Mesothelial cell of epicardium (in vitro differentiated cells): Measurements from ENCODE around the gene TMEM115. TPM values are rescaled to one million over a fixed set of nuclear protein-coding genes. Genes with fewer than 3 reads are reported as not detected.

Experiments
- DNase-seq, 2 experiments: peaks; one replicate each; pipeline ENCODE4 v3.0.0; 2021; ENCODE audit warnings: low spot score in 2 of 2; ENCODE audit not compliant: unreplicated experiment in 2 of 2
- H3K27ac Mint-ChIP-seq: 2 replicates; pipeline ENCODE4 v1.8.0; 2021; ENCODE audit warnings: mixed read lengths
- H3K27me3 Mint-ChIP-seq: 2 replicates; pipeline ENCODE4 v1.8.0; 2021; ENCODE audit warnings: low read depth, mixed read lengths
- H3K36me3 Mint-ChIP-seq: 2 replicates; pipeline ENCODE4 v1.8.0; 2021; ENCODE audit warnings: mixed read lengths
- H3K4me1 Mint-ChIP-seq: 2 replicates; pipeline ENCODE4 v1.8.0; 2021; ENCODE audit warnings: mixed read lengths
- H3K4me3 Mint-ChIP-seq: 2 replicates; pipeline ENCODE4 v1.8.0; 2021; ENCODE audit warnings: mild to moderate bottlenecking, moderate library complexity, mixed read lengths
- H3K9me3 Mint-ChIP-seq: 2 replicates; pipeline ENCODE4 v1.8.0; 2021; ENCODE audit warnings: mixed read lengths
- total RNA-seq: library from RNA; stranded (reverse); gene quantifications from 3 replicates; pipeline ENCODE4 v1.2.1, GENCODE V29; 2021
- TF ChIP-seq, protein P1 (sequence below): fragments of 200-600 bp; sonication (generic); IDR thresholded peaks from one replicate; pipeline ENCODE4 v1.5.0; 2021; ENCODE audit warnings: antibody characterized with exemption; ENCODE audit not compliant: unreplicated experiment

The TMEM115 gene
- total RNA-seq, 1 donor from 2014 or later = 38.6 TPM

DNA sequence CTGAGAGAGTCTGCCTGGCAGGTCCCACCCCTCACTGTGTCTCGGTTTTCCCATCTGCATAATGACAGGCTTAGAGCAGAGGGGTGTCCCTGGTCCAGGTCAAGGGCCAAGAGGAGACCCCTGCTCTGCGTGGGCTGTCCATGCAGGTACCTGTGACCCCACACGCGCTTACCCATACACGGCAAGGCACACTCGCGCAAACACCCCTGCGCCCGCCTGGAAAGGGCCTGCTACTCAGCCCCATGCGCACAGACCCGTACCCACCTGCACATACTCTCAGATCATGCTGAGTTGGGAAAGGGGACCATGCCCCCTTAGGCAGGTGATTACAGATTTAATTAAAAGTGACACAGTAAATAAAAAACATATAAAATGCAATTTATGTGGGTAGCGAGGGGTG, 23.4 kb upstream of the TMEM115 start:
- H3K4me3 Mint-ChIP-seq = no peak overlapping the region
- DNase-seq = no peak
- no peak overlapping the region for H3K27ac Mint-ChIP-seq
- no peaks in the 10 kb centered on the region for H3K9me3 Mint-ChIP-seq
- no peaks in the 10 kb centered on the region for H3K36me3 Mint-ChIP-seq
- peaks cover 7% of the 10 kb centered on the region for H3K27me3 Mint-ChIP-seq
- TF ChIP-seq, protein P1, sequence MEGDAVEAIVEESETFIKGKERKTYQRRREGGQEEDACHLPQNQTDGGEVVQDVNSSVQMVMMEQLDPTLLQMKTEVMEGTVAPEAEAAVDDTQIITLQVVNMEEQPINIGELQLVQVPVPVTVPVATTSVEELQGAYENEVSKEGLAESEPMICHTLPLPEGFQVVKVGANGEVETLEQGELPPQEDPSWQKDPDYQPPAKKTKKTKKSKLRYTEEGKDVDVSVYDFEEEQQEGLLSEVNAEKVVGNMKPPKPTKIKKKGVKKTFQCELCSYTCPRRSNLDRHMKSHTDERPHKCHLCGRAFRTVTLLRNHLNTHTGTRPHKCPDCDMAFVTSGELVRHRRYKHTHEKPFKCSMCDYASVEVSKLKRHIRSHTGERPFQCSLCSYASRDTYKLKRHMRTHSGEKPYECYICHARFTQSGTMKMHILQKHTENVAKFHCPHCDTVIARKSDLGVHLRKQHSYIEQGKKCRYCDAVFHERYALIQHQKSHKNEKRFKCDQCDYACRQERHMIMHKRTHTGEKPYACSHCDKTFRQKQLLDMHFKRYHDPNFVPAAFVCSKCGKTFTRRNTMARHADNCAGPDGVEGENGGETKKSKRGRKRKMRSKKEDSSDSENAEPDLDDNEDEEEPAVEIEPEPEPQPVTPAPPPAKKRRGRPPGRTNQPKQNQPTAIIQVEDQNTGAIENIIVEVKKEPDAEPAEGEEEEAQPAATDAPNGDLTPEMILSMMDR = no peak
- peaks cover 19% of the 10 kb centered on the region for H3K4me1 Mint-ChIP-seq

DNA sequence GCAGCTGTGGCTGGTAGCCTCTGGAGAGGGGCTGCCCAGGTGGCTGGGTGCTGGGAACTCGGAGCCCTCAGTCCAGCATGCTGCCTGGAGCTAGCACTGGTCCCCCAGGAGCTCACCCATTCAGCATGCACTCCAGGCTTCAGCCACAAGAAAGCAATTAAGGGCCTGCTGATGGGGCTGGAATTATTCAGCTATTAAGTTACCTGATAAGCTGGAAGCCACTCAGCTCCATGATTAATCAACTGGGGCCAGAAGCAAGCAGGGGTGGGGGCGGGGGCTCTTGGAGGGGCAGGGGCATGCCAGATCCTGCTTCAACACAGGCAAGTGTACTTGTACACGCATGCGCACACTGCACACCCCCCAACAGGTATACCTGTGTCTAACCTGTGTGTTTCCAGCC, 22.1 kb upstream of the TMEM115 start:
- Mint-ChIP-seq H3K9me3 (no peaks in the 10 kb centered on the region), H3K4me3 (no peak overlapping the region), H3K4me1 (peaks cover 19% of the 10 kb centered on the region), H3K27me3 (peaks cover 7% of the 10 kb centered on the region), H3K27ac (no peak overlapping the region), H3K36me3 (no peaks in the 10 kb centered on the region)
- no peak for DNase-seq
- TF ChIP-seq, protein P1 = no peak

DNA sequence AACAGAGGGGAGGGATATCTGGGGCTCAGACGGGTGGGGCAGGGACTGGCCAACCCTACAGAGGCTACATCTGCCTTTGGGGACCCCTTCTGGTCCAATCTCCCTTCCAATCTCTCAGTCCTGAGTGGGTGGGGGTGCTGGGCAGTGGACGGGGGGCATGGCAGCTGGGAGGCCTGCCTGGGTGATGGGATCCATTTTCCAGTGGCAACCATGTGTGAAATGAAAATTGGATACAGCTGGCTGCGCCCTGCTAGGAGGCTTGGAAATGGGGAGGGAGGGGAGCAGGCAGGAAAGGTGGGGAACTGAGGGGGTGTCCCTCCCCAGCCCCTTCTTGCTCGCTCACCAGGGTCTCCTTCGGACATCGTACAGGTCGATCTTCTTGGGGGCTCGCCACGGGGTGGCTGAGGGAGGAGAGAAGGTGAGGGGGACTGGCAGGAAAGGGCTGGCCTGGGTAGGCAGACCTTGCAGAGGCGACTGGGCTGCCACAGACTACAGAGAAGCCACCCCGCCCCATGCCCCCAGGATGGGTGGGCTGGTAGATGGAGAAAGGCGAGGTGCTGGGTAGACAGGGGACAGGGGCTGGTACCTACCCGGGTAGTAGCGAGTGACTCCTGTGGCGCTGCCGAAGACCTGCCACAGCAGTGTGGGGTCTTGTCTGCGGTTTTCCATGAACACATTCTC, 21.2 kb upstream of the TMEM115 start:
- Mint-ChIP-seq H3K27ac (no peak overlapping the region), H3K27me3 (peaks cover 7% of the 10 kb centered on the region), H3K4me3 (no peak overlapping the region), H3K9me3 (no peaks in the 10 kb centered on the region), H3K4me1 (peaks cover 19% of the 10 kb centered on the region), H3K36me3 (no peaks in the 10 kb centered on the region)
- TF ChIP-seq, protein P1 = no peak
- no peak for DNase-seq

DNA sequence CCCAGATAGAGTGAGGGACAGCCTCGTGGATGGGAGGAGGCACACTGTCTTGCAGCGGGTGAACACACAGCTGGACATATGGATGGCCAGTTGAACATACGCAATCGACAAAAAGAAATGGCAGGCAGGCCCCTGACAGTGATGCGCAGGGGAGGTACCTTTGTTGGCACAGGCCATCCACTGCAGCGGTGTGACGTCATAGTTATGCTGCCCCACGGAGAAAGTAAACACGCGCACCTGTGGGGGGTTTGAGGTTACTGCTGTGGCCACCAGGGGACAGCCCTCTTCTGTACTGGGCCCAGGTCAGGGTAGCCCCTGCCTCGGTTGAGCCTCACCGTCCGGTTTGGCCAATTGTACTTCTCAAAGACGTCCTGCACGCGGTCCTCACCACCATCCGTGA, 19.4 kb upstream of the TMEM115 start:
- Mint-ChIP-seq H3K27ac (no peak overlapping the region), H3K36me3 (no peaks in the 10 kb centered on the region), H3K9me3 (no peaks in the 10 kb centered on the region), H3K27me3 (peaks cover 6% of the 10 kb centered on the region), H3K4me1 (peaks cover 24% of the 10 kb centered on the region), H3K4me3 (no peak overlapping the region)
- TF ChIP-seq, protein P1 = no peak
- no peak for DNase-seq

DNA sequence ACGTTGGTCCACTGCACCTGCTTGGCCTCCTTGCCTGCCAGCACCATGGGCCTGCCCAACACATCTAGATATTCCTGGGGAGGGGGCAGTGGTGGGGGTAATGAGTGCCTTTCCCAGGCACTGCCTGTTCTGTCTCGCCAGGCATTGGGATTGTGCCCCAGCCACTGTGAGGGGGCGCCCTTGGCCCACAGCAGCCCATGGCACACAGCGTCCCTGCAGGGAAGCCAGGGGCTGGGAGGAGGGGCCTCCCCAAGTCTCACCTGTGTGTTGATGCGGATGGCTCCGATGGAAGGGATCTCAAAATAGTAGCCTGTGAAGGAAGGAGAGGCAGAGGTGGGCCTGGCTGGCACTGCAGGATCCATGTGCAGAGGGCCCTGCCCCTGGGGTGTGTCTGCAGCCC, 18.7 kb upstream of the TMEM115 start:
- Mint-ChIP-seq H3K36me3 (no peaks in the 10 kb centered on the region), H3K27ac (no peak overlapping the region), H3K4me3 (no peak overlapping the region), H3K4me1 (peaks cover 28% of the 10 kb centered on the region), H3K9me3 (no peaks in the 10 kb centered on the region), H3K27me3 (peaks cover 3% of the 10 kb centered on the region)
- no peak for DNase-seq
- TF ChIP-seq, protein P1 = no peak
